ENCODE results near the gene GRHPR.

- TF ChIP-seq CTCF (conservative IDR thresholded peaks at IDR 0.05) = no peak
- no peak for TF ChIP-seq ZFX (IDR thresholded peaks at IDR 0.05)
These were observed 2.0 kb upstream of the GRHPR start for GRCh38 chr9:37420271-37421215.

Data from C4-2B (cell line).